HCT116 (cell line): ENCODE data around the gene SYNGR1. TPM values are rescaled to one million over a fixed set of nuclear protein-coding genes. Genes with fewer than 3 reads are reported as not detected.

Experiments
- ATAC-seq: fragments of 200-7000 bp; cut with Tn5 transposase; 2 replicates; pipeline ENCODE4 v1.9.1; 2020; ENCODE audit warnings: mild to moderate bottlenecking, moderate library complexity
- BruUV-seq: library from RNA; stranded (reverse); fragments of 400-500 nt; replicated peaks from 2 replicates; lab custom pipeline; 2021; lab: Mats Ljungman, UMichigan
- CTCF ChIA-PET: fragments of 300-600 bp; sonication (Branson Sonifier 250); formaldehyde crosslinking; loops from one replicate; lab custom pipeline; 2021; ENCODE audit warnings: antibody characterized with exemption; lab: Charles Lee
- POLR2A ChIA-PET: fragments of 300-600, 350-600 bp; sonication (Branson Sonifier 250); formaldehyde crosslinking; loops from one replicate; lab custom pipeline; 2021; ENCODE audit warnings: antibody characterized with exemption; lab: Charles Lee
- RAD21 ChIA-PET, 2 experiments: fragments of 300-600 bp; sonication (Branson Sonifier 250); formaldehyde crosslinking; loops; one replicate each; lab custom pipeline; 2023; ENCODE audit warnings: low total read pairs in 2 of 2; ENCODE audit not compliant: uncharacterized antibody in 2 of 2, unreplicated experiment in 2 of 2, low non-redundant PET in 1 of 2; lab: Charles Lee
- DNase-seq: peaks from one replicate; pipeline ENCODE4 v3.0.0-alpha.2; 2010; ENCODE audit warnings: low read depth, low spot score
- H2AFZ ChIP-seq: fragments of 200-600 bp; shearing (Covaris generic), sonication (generic); 2 replicates; pipeline ENCODE4 v1.6.1; 2017; ENCODE audit warnings: low read depth, mixed run types, mixed read lengths, antibody characterized with exemption, low read length; ENCODE audit not compliant: poor library complexity, severe bottlenecking
- H3K27ac ChIP-seq: 2 replicates; pipeline ENCODE4 v1.5.1; 2012; ENCODE audit warnings: low read depth, low read length
- H3K27me3 ChIP-seq: fragments of 200-600 bp; sonication (generic); 2 replicates; pipeline ENCODE4 v1.6.1; 2016; ENCODE audit warnings: mixed run types, low read length, mixed read lengths; ENCODE audit not compliant: insufficient read depth
- H3K36me3 ChIP-seq, 2 experiments: fragments of 200-500 bp in 1 of 2; fragments of 200-600 bp in 1 of 2; sonication (Bioruptor generic) in 1 of 2; sonication (generic) in 1 of 2; 2 replicates each; pipeline versions ENCODE4 v1.5.1 to v1.6.1; 2014 to 2016; ENCODE audit warnings: low read length in 2 of 2, inconsistent platforms in 1 of 2, mixed read lengths in 1 of 2, mixed run types in 1 of 2; ENCODE audit not compliant: insufficient read depth in 2 of 2, control insufficient read depth in 1 of 2
- H3K4me1 ChIP-seq, 2 experiments: fragments of 200-600 bp in 1 of 2; sonication (generic) in 1 of 2; 2 replicates each; pipeline versions ENCODE4 v1.5.1 to v1.6.1; 2012 to 2017; ENCODE audit warnings: low read length in 2 of 2, inconsistent platforms in 1 of 2, mild to moderate bottlenecking in 1 of 2, mixed read lengths in 1 of 2, mixed run types in 1 of 2, moderate library complexity in 1 of 2; ENCODE audit not compliant: insufficient read depth in 2 of 2, control insufficient read depth in 1 of 2
- H3K4me2 ChIP-seq: fragments of 200-600 bp; sonication (generic); 2 replicates; pipeline ENCODE4 v1.6.1; 2017; ENCODE audit warnings: mixed run types, low read length, mixed read lengths
- H3K4me3 ChIP-seq, 2 experiments: fragments of 200-600 bp in 1 of 2; sonication (generic) in 1 of 2; replicated peaks in 1 of 2; 2 replicates each; pipeline ENCODE4 v1.5.1; 2011 to 2016; ENCODE audit warnings: low read length in 2 of 2, control low read depth in 1 of 2, low read depth in 1 of 2, mild to moderate bottlenecking in 1 of 2, mixed read lengths in 1 of 2, mixed run types in 1 of 2
- H3K79me2 ChIP-seq: fragments of 200-600 bp; sonication (generic); 2 replicates; pipeline ENCODE4 v1.6.1; 2017; ENCODE audit warnings: mild to moderate bottlenecking, mixed run types, low read length, moderate library complexity, mixed read lengths; ENCODE audit not compliant: insufficient read depth
- H3K9ac ChIP-seq: fragments of 200-600 bp; sonication (generic); 2 replicates; pipeline ENCODE4 v1.6.1; 2016; ENCODE audit warnings: low read length, mixed read lengths
- H3K9me2 ChIP-seq: fragments of 200-600 bp; sonication (generic), shearing (Covaris generic); 2 replicates; pipeline ENCODE4 v1.6.1; 2017; ENCODE audit warnings: mixed run types, mild to moderate bottlenecking, moderate library complexity; ENCODE audit not compliant: insufficient read depth
- H3K9me3 ChIP-seq, 2 experiments: fragments of 200-500 bp in 1 of 2; fragments of 200-600 bp in 1 of 2; sonication (Bioruptor generic) in 1 of 2; sonication (generic) in 1 of 2; 2 replicates each; pipeline ENCODE4 v1.6.1; 2014 to 2017; ENCODE audit warnings: low read length in 2 of 2, mixed read lengths in 2 of 2, inconsistent platforms in 1 of 2, low read depth in 1 of 2, mild to moderate bottlenecking in 1 of 2, mixed run types in 1 of 2, moderate library complexity in 1 of 2; ENCODE audit not compliant: control insufficient read depth in 1 of 2, insufficient read depth in 1 of 2
- H4K20me1 ChIP-seq: fragments of 200-600 bp; sonication (generic), shearing (Covaris generic); 2 replicates; pipeline ENCODE4 v1.6.1; 2017; ENCODE audit warnings: mixed run types, mild to moderate bottlenecking, moderate library complexity; ENCODE audit not compliant: insufficient read depth
- ATF3 ChIP-seq: IDR thresholded peaks from 2 replicates; pipeline ENCODE4 v1.6.1; 2012
- CBX3 ChIP-seq: IDR thresholded peaks from 2 replicates; pipeline ENCODE4 v1.6.1; 2012; ENCODE audit warnings: low read depth
- CEBPB ChIP-seq: IDR thresholded peaks from 2 replicates; pipeline ENCODE4 v1.6.1; 2012; ENCODE audit warnings: low read depth
- CTCF ChIP-seq, 3 experiments: fragments of 200-600 bp in 1 of 3; sonication (generic) in 1 of 3; IDR thresholded peaks in 2 of 3; conservative IDR thresholded peaks in 1 of 3; 2 replicates each; pipeline ENCODE4 v1.5.1; 2012 to 2017; ENCODE audit warnings: low read depth in 2 of 3, low read length in 2 of 3, antibody characterized with exemption in 1 of 3, borderline replicate concordance in 1 of 3, control low read depth in 1 of 3, mild to moderate bottlenecking in 1 of 3, mixed read lengths in 1 of 3, mixed run types in 1 of 3, moderate library complexity in 1 of 3; ENCODE audit not compliant: insufficient read depth in 1 of 3
- EZH2 ChIP-seq: fragments of 200-600 bp; sonication (generic); IDR thresholded peaks from 2 replicates; pipeline ENCODE4 v1.6.1; 2017; ENCODE audit warnings: antibody characterized with exemption, mixed run types
- EZH2phosphoT487 ChIP-seq: fragments of 200-600 bp; IDR thresholded peaks from 2 replicates; pipeline ENCODE4 v1.6.1; 2018; ENCODE audit warnings: antibody characterized with exemption, borderline replicate concordance
- FOSL1 ChIP-seq: IDR thresholded peaks from 2 replicates; pipeline ENCODE4 v1.6.1; 2012; ENCODE audit warnings: low read depth
- MAX ChIP-seq: IDR thresholded peaks from 2 replicates; pipeline ENCODE4 v1.6.1; 2012
- POLR2A ChIP-seq: IDR thresholded peaks from 2 replicates; pipeline ENCODE4 v1.7.0; 2011; ENCODE audit warnings: borderline replicate concordance; ENCODE audit not compliant: insufficient read depth, insufficient read length; ENCODE audit errors: extremely low read depth
- POLR2AphosphoS5 ChIP-seq: IDR thresholded peaks from 2 replicates; pipeline ENCODE4 v1.6.1; 2011; ENCODE audit warnings: mild to moderate bottlenecking, low read depth, low read length, moderate library complexity
- RAD21 ChIP-seq: IDR thresholded peaks from 2 replicates; pipeline ENCODE4 v1.6.1; 2012; ENCODE audit warnings: low read depth, mild to moderate bottlenecking
- SIN3A ChIP-seq: IDR thresholded peaks from 2 replicates; pipeline ENCODE4 v1.6.1; 2012; ENCODE audit warnings: low read depth
- SP1 ChIP-seq: IDR thresholded peaks from 2 replicates; pipeline ENCODE4 v1.6.1; 2012; ENCODE audit warnings: low read depth
- SRF ChIP-seq: IDR thresholded peaks from 2 replicates; pipeline ENCODE4 v1.6.1; 2012; ENCODE audit warnings: low read depth
- YY1 ChIP-seq: IDR thresholded peaks from 2 replicates; pipeline ENCODE4 v1.6.1; 2011; ENCODE audit warnings: low read length, low read depth, moderate library complexity, mild to moderate bottlenecking; ENCODE audit not compliant: insufficient replicate concordance; ENCODE audit errors: extremely low read depth
- ZBTB33 ChIP-seq: IDR thresholded peaks from 2 replicates; pipeline ENCODE4 v1.6.1; 2011; ENCODE audit warnings: mild to moderate bottlenecking, low read length, moderate library complexity; ENCODE audit not compliant: insufficient replicate concordance; ENCODE audit errors: extremely low read depth
- ZFX ChIP-seq: fragments of 450-650 bp; IDR thresholded peaks from 2 replicates; pipeline ENCODE4 v1.6.1; 2017
- ZNF274 ChIP-seq: fragments of 200-500 bp; sonication (Bioruptor generic); IDR thresholded peaks from 2 replicates; pipeline ENCODE4 v1.6.1; 2014; ENCODE audit warnings: mild to moderate bottlenecking, low read depth, low read length, inconsistent platforms
- intact Hi-C: fragments of 100-400 bp; cut with micrococcal nuclease; formaldehyde crosslinking; loops from 2 replicates; pipeline ENCODE4 v1.10.0; 2022
- total RNA-seq: library from RNA; stranded (reverse); gene quantifications from one replicate; pipeline ENCODE4 v1.2.1, GENCODE V29; 2021; ENCODE audit not compliant: unreplicated experiment

Gene SYNGR1
- total RNA-seq, 1 experiment from 2014 or later = 20.7 TPM

GRCh38 chr22:39427751-39428596, 78.2 kb downstream of the SYNGR1 start:
- ChIA-PET RAD21 (no interaction called here), POLR2A (no interaction called here), CTCF (no interaction called here)
- H3K79me2 ChIP-seq = no peaks in the 10 kb centered on the region
- H3K9me2 ChIP-seq = no peaks in the 10 kb centered on the region
- H3K36me3 ChIP-seq = peaks cover 7 to 17% of the 10 kb centered on the region in 2 experiments; a peak in 2 of 4 replicates
- H3K9ac ChIP-seq = no peak overlapping the region
- peaks cover 10 to 11% of the 10 kb centered on the region in 2 experiments; a peak in 3 of 4 replicates for H3K4me1 ChIP-seq
- no peak overlapping the region for H3K4me3 ChIP-seq
- ATAC-seq = peak; percentile 28
- TF ChIP-seq EZH2 (no peak), ZNF274 (no peak), CEBPB (no peak), CBX3 (no peak), FOSL1 (no peak), ZBTB33 (no peak), POLR2AphosphoS5 (no peak), SP1 (no peak), CTCF (IDR thresholded peaks at IDR 0.05 in 2 of 3, conservative IDR thresholded peaks at IDR 0.05 in 1 of 3; ENCODE audit: borderline replicate concordance in 1 of 3, insufficient read depth in 1 of 3, low read depth in 2 of 3, low read length in 2 of 3) (no peak), ZFX (no peak), ATF3 (no peak), RAD21 (no peak), SRF (no peak), SIN3A (no peak), YY1 (no peak), POLR2A (no peak), EZH2phosphoT487 (no peak), MAX (no peak)
- no peak for DNase-seq
- H3K4me2 ChIP-seq = peak overlapping the region; percentile 17; the same call in 1 of the 2 replicates
- H2AFZ ChIP-seq = no peak overlapping the region
- H4K20me1 ChIP-seq = no peaks in the 10 kb centered on the region
- no peaks in the 10 kb centered on the region for H3K27me3 ChIP-seq
- no peaks in the 10 kb centered on the region for H3K9me3 ChIP-seq
- peak overlapping the region; percentile 35; the same call in 1 of the 2 replicates for H3K27ac ChIP-seq
- no TSS peak for BruUV-seq
- intact Hi-C loops = no loop called here
